Upper lobe of left lung (tissue), 6 donors: ENCODE results near the gene ANKS1A. TPM values are rescaled to one million over a fixed set of nuclear protein-coding genes. Genes with fewer than 3 reads are reported as not detected.

Experiments used
- ATAC-seq, 2 donors: fragments of 200-7000 bp; cut with Tn5 transposase; one replicate each; pipeline ENCODE4 v1.9.1; 2022; ENCODE audit warnings: mild to moderate bottlenecking in 2 of 2, moderate library complexity in 2 of 2; ENCODE audit not compliant: low FRiP score in 2 of 2
- DNase-seq, 2 donors: peaks; one replicate each; pipeline ENCODE4 v3.0.0-alpha.2; 2019 to 2020
- H3K27ac ChIP-seq, 4 donors: fragments of 200-600 bp; sonication (generic); one replicate each; pipeline ENCODE4 v1.5.1; 2016 to 2019
- H3K27me3 ChIP-seq, 4 donors: fragments of 200-600 bp; sonication (generic); one replicate each; pipeline ENCODE4 v1.5.1; 2017 to 2019
- H3K36me3 ChIP-seq, 4 donors: fragments of 200-600 bp; sonication (generic); one replicate each; pipeline ENCODE4 v1.5.1; 2016 to 2019
- H3K4me1 ChIP-seq, 4 donors: fragments of 200-600 bp; sonication (generic); one replicate each; pipeline ENCODE4 v1.5.1; 2018 to 2019
- H3K4me3 ChIP-seq, 4 donors: fragments of 200-600 bp; sonication (generic); one replicate each; pipeline ENCODE4 v1.5.1; 2017 to 2019; ENCODE audit warnings: mild to moderate bottlenecking in 2 of 4, moderate library complexity in 1 of 4
- H3K9me3 ChIP-seq, 4 donors: fragments of 200-600 bp; sonication (generic); one replicate each; pipeline ENCODE4 v1.5.1; 2018 to 2019
- CTCF ChIP-seq, 6 experiments: fragments of 450-650 bp in 4 of 6; fragments of 200-600 bp in 2 of 6; sonication (generic) in 2 of 6; IDR thresholded peaks; one replicate each; pipeline ENCODE4 v1.5.1; 2016 to 2019; ENCODE audit warnings: antibody characterized with exemption in 6 of 6
- EP300 ChIP-seq, 4 donors: sonication (generic); formaldehyde crosslinking; IDR thresholded peaks; one replicate each; pipeline ENCODE4 v1.5.1; 2017; ENCODE audit warnings: antibody characterized with exemption in 4 of 4, control low read depth in 2 of 4
- POLR2A ChIP-seq, 4 donors: fragments of 450-650 bp; IDR thresholded peaks; one replicate each; pipeline ENCODE4 v1.5.1; 2016 to 2017; ENCODE audit warnings: antibody characterized with exemption in 4 of 4, mild to moderate bottlenecking in 2 of 4
- POLR2AphosphoS5 ChIP-seq, 2 donors: sonication (generic); formaldehyde crosslinking; IDR thresholded peaks; one replicate each; pipeline ENCODE4 v1.5.1; 2017; ENCODE audit warnings: antibody characterized with exemption in 2 of 2
- WGBS, 2 donors: methylation state at CpG; one replicate each; pipeline ENCODE4 v1.1.5; 2017 to 2018; 5-methylcytosine and 5-hydroxymethylcytosine counted together
- total RNA-seq, 6 donors: library from RNA; depleted of rRNA in 4 of 6; stranded (reverse); fragments of >200 nt in 4 of 6; gene quantifications; one replicate each; pipeline versions ENCODE4 v1.1.0 to v1.2.1, GENCODE V29; 2016 to 2021
- donor health status: DM: no; HTN: no; CAD: no; lungs with moderate emphysema.
- donor health status: DM: no; HTN: yes; CAD: no; lungs with severe emphysema.

The ANKS1A gene
- total RNA-seq, 6 donors from 2014 or later: 47.2 to 85.3 (median 53.5) TPM

- peaks cover 6 to 26% (median 12%) of the 10 kb centered on the region in 4 donors for H3K4me1 ChIP-seq
- H3K27me3 ChIP-seq: no peaks in the 10 kb centered on the region
- H3K36me3 ChIP-seq: peaks cover 21 to 98% (median 72%) of the 10 kb centered on the region in 4 donors
- no peak for ATAC-seq
- H3K27ac ChIP-seq: no peak overlapping the region
- no peaks in the 10 kb centered on the region for H3K9me3 ChIP-seq
- no peak for DNase-seq
- TF ChIP-seq POLR2A (IDR thresholded peaks at IDR 0.05) (no peak), POLR2AphosphoS5 (IDR thresholded peaks at IDR 0.05) (no peak), EP300 (IDR thresholded peaks at IDR 0.05) (no peak), CTCF (IDR thresholded peaks at IDR 0.05) (no peak)
- H3K4me3 ChIP-seq: no peak overlapping the region
- WGBS, 2 donors: 92 to 96% methylated on average over 16 of the region's 16 CpGs
Observed at GRCh38 chr6:35061651-35062410, 172.8 kb downstream of the ANKS1A start.

- Histone ChIP-seq H3K9me3 (no peaks in the 10 kb centered on the region), H3K27me3 (no peaks in the 10 kb centered on the region), H3K27ac (peak overlapping the region in 1 of 4 donors; percentile 42), H3K4me1 (peaks cover 0 to 18% (median 8%) of the 10 kb centered on the region in 4 donors), H3K36me3 (peaks cover 20 to 94% (median 71%) of the 10 kb centered on the region in 4 donors), H3K4me3 (no peak overlapping the region)
- DNase-seq: no peak
- ATAC-seq: no peak
- 63 to 65% methylated on average over 14 of the region's 14 CpGs for WGBS, 2 donors
- no peak for TF ChIP-seq POLR2AphosphoS5 (IDR thresholded peaks at IDR 0.05)
- no peak for TF ChIP-seq POLR2A (IDR thresholded peaks at IDR 0.05)
- no peak for TF ChIP-seq EP300 (IDR thresholded peaks at IDR 0.05)
- no peak for TF ChIP-seq CTCF (IDR thresholded peaks at IDR 0.05)
Observed at GRCh38 chr6:35062676-35063574, 173.9 kb downstream of the ANKS1A start.

- Histone ChIP-seq H3K4me3 (no peak overlapping the region), H3K27me3 (no peaks in the 10 kb centered on the region), H3K27ac (peak overlapping the region in 3 of 4 donors; percentile 24 to 63 (median 26)), H3K4me1 (peaks cover 0 to 13% (median 4%) of the 10 kb centered on the region in 4 donors), H3K36me3 (peaks cover 18 to 94% (median 64%) of the 10 kb centered on the region in 4 donors), H3K9me3 (no peaks in the 10 kb centered on the region)
- no peak for TF ChIP-seq CTCF (IDR thresholded peaks at IDR 0.05)
- no peak for TF ChIP-seq POLR2A (IDR thresholded peaks at IDR 0.05)
- no peak for TF ChIP-seq EP300 (IDR thresholded peaks at IDR 0.05)
- no peak for TF ChIP-seq POLR2AphosphoS5 (IDR thresholded peaks at IDR 0.05)
- WGBS, 2 donors: 71 to 82% methylated on average over 10 to 11 of the region's 11 CpGs
- DNase-seq (no peak), ATAC-seq (no peak)
Observed at GRCh38 chr6:35063701-35064280, 174.7 kb downstream of the ANKS1A start.

GRCh38 chr6:35064290-35064689, 175.2 kb downstream of the ANKS1A start:
- 59 to 82% methylated on average over 8 of the region's 8 CpGs for WGBS, 2 donors
- H3K4me3 ChIP-seq: no peak overlapping the region
- ATAC-seq (no peak), DNase-seq (no peak)
- H3K27ac ChIP-seq: peak overlapping the region in 3 of 4 donors; percentile 24 to 63 (median 30)
- TF ChIP-seq POLR2AphosphoS5 (IDR thresholded peaks at IDR 0.05) (no peak), EP300 (IDR thresholded peaks at IDR 0.05) (no peak), CTCF (IDR thresholded peaks at IDR 0.05) (no peak), POLR2A (IDR thresholded peaks at IDR 0.05) (no peak)
- peaks cover 0 to 13% (median 4%) of the 10 kb centered on the region in 4 donors for H3K4me1 ChIP-seq
- H3K9me3 ChIP-seq: no peaks in the 10 kb centered on the region
- peaks cover 13 to 94% (median 63%) of the 10 kb centered on the region in 4 donors for H3K36me3 ChIP-seq
- no peaks in the 10 kb centered on the region for H3K27me3 ChIP-seq
